ENCODE results near the gene POU1F1.
"Not testable (repeated sequence)": the region's sequence is repeated elsewhere in the genome, so short reads cannot be mapped to it uniquely, and the experiment has no call there.

Gene POU1F1

DNA sequence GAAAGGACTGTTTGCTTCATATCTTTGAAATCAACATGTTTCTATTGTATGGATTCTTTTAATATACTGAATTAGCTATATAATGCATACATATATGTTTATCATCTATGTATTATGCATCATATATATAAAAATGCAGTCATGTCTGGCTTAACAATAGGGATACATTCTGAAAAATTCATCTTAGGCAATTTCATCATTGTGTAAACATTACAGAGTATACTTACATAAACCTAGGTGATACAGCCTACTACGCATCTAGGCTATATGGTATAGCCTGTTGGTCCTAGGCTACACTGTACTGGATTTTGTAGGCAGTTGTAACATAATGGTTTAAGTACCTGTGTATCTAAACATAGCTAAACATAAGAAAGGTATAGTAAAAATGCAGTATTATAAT is 27.6 kb downstream of the POU1F1 start:
- DNase-seq = no peak

DNA sequence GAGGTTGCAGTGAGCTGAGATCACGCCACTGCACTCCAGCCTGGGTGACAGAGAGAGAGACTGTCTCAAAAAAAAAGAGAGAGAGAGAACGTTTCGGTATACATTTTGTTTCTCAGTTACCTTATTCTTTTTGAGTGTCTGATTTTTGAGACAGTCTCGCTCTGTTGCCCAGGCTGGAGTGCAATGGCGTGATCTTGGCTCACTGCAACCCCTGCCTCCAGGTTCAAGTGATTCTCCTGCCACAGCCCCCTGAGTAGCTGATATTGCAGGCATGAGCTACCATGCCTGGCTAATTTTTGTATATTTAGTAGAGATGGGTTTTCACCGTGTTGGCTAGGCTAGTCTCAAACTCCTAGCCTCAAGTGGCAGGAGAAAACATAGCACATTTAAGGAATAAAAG is 28.2 kb downstream of the POU1F1 start:
- DNase-seq = not testable (repeated sequence)

DNA sequence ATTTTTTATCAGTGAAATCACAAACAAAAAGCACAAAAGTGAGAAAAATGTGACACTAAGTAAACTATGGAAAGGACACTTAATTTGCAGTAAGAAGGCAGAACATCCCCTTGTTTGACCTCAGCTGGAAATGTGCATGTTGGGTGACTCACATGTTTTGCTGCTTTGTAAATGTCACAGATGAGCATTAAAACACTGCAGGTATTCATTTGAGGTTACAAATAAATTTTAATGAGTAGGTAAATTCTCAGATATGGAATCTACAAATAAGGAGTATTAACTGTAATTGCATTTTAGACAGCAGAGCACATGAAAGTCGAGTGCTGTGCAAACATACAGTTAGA is 29.0 kb downstream of the POU1F1 start:
- DNase-seq = no peak

DNA sequence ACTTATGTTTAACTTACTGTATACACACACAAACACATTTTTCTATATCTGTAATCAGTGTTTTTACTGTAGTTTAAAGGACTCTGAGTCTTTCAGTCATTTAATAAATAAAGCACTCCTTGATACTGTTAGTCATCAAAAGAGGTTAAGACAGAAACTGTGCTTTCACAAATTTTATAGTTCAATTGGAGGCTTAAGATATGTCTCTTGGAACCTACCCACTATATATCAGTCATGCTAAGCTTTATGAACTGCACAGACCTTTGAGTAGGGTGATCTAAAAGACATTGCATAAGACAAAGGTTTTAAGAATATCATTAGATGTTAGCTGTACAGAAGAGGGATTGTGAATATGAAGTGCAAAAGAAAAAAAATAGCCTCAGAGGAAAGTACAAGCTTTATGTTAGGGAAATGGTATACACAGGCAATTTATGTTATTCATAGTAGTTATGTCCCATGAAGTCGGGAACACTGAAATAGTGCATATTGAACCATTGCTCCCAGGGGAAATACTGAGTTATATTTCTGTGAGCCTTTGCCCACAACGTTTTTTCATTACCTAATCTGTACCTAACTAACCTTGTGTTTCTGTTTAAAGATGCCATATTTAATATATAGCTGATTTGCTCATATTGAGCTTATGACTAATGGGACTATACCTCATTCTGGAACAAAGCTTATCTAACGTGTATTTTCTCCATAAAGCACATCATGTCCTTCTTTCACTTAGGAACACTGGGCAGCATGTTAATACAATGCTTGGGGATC is 29.5 kb downstream of the POU1F1 start:
- DNase-seq = no peak

DNA sequence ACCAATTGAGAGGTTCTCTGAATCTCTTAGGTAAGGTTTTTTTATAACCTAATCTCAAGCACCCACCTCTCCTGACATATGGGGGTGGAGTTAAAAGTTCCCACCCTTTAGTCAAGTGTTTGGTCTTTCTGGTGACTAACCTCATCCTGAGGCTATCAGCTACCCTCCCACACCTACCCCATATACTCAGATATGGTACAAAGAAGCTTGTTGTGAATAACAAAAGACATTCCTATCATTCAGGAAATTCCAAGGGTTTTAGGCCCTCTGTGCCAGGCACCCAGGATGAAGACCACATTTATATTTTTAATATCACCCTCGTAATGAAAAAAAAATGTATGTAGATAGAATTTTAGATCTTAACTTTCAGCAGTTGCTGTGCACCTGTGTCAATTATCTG is 40.3 kb downstream of the POU1F1 start:
- no peak for DNase-seq

DNA sequence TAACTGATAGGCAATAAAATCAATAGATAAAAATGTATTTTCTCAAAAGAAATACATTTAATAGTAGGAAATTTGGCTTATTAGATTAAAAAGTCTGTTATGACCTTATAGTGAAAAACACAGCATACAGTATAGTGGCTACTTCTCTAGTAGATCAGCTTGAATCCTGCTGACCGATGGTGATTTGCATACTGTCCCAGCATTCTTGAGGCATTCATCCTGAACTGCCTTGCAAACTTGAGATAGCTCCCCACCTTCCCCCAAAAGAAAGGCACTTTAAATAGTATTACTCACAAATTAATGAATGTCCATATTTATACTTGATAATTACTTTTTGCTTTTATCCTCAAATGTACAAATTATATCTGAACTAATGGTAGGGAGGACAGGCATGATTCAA is 42.6 kb downstream of the POU1F1 start:
- no peak for DNase-seq

DNA sequence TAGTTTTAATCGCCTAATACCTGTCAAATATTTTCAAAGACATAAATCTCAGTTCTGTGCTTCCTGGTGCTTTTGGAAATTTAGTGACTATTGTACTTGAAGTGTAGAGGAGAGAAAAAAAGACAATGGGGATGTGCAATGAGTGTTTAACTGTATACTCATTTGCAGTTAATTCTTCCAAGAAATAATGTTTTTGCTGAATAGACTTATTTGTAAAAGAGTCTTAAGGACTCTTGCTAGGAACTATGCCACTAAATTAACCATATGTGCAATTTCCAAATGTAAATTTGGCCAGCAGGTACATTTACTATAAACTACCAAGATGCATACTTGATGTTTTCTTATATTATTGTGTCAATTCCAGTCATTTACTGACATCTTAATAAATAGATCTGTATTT is 47.3 kb downstream of the POU1F1 start:
- no peak for DNase-seq

DNA sequence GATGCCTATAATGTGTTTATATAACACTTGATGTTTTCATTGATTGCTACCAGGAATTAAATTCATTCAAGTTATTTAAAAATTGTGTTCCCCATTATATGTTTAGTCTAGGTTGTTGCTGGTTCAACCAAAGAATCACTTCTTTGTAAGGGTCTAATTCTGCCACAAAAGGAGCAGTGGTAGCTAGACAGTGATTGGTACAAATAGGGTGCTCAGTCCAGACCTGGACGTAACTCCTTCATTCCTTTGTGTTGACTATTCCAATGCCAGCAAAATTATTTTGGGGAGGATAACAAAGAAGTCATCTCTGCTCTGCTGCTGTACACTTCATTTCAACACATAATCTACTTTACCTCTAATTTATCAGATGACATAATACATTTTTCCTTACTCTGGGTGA is 48.1 kb downstream of the POU1F1 start:
- no peak for DNase-seq

DNA sequence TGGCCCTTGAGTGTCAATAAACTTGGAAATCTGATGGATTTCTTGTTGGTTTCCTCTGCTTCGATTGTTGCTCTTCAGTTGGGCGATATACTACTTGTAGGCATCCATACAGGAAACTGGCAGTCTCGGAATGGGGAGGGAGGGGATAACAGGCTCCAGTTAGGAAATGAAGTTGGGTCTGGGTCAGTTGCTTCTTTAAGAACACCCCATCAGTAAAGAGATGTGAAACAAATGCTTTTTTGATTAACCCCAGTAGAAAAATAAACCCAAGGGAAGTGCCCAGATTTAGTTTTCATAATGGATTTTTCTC is 48.6 kb downstream of the POU1F1 start:
- no peak for DNase-seq

DNA sequence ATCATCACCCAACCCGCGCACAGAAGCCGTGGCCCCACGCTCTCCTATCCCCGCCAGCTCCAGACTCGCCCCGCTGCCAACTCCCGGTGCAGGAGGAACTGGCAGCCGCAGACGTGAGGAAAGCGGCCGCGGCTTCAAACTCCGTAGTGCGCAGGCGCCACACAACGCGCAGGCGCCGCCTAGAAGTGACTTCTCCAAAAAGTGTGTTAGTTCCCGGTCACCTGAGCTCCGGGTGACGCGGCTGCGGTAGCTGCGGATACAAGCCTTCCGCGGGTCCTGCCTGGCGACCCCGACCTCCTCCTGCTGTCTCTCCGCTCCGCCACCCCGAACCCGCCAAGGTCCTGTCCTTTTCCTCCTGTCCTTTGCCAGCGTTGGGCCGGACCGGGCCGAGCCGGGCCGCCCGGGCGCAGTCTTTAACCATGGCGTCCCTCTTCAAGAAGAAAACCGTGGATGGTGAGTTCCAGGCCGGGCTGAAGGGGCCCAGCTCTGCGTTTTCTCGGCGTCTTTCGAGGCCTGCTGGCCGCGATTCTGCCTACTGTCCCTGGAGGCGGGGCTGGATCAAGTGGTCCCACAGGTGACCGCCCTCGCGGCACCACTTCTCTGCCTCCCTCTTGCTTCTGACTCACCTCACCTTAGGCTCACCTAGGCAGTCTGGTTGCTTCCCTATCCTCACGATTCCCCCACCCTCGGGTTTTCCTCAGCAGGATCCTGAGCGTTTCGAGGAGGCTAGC is 49.1 kb downstream of the POU1F1 start, which contains the start of gene CHMP2B:
CHMP2B (plus strand) TSS at position 206 of the 731 bp plus-strand sequence; CDS start at position 420, 214 bp downstream.
- peak; percentile 80 to 84 for DNase-seq

DNA sequence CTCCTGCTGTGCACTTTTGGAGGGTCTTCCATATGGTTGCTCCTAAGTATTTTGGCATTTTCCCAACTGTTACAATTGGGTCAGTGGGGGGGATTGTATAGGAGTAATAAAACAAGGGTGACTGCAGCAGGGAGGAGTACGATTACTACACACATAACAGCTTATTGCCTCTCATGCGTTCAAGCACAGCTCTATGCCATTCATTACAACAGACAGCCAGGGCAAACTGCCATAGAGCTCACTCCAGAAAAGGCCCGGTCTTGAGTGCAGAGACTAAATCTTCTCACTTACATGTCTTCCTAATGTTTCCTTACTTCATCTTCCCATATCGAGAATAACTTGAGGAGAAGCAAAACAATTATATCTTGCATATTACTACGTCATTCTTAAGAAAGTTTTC is 50.7 kb downstream of the POU1F1 start:
- no peak for DNase-seq

DNA sequence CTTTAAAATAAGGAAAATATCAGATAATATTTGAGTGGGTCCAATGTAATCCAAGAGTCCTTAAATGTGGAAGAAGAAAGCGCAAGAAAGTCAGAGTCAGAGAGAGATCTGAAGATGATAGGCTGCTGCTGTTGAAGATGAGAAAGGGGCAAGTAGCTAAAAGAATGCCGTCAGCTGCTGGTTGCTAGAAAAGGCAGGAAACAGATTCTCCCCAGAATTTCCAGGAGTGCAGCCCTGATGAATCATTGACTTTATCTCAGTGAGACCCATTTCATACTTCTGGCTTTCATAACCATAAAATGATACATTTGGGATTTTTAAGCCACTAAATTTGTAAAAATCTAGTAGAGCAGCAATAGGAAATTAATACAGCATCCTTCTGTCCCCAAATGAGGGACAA is 56.8 kb downstream of the POU1F1 start:
- DNase-seq = no peak

DNA sequence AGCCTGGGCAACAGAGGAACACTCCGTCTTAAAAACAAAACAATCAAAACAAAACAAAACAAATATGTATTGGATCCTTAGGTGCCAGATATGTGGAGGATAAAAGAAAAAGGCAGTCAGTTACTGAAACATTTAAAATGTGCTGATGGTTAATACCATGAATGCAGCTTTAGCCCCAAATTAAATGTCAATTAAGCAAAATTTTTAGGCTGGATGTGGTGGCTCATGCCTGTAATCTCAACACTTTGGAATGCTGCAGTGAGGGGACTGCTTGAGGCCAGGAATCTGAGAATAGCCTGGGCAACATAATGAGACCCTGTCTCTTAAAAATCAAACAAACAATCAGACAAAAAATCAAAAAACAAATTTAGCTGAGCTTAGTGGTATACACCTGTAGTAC is 57.8 kb downstream of the POU1F1 start:
- no peak for DNase-seq

Measured in SHP77 (cell line).